T-helper 2 cell treated with Interferon-gamma antibody and Interleukin-4, amounts not matched to agents 5 μg/mL and 100 μg/mL, for 36 hours (primary cell): ENCODE results near the gene TCP10L.
"Not testable (repeated sequence)": the region's sequence is repeated elsewhere in the genome, so short reads cannot be mapped to it uniquely, and the experiment has no call there.

ENCODE experiments used
- DNase-seq: peaks from one replicate; pipeline ENCODE4 v3.0.0; 2021; ENCODE audit warnings: low spot score
- H3K27ac Mint-ChIP-seq: one replicate; pipeline ENCODE4 v1.8.0; 2021; ENCODE audit warnings: mild to moderate bottlenecking, mixed read lengths
- H3K27me3 Mint-ChIP-seq: one replicate; pipeline ENCODE4 v1.8.0; 2021; ENCODE audit warnings: low read depth, mixed read lengths
- H3K36me3 Mint-ChIP-seq: one replicate; pipeline ENCODE4 v1.8.0; 2021; ENCODE audit warnings: low read depth, mixed read lengths
- H3K4me1 Mint-ChIP-seq: one replicate; pipeline ENCODE4 v1.8.0; 2021; ENCODE audit warnings: low read depth, mixed read lengths
- H3K4me3 Mint-ChIP-seq: one replicate; pipeline ENCODE4 v1.8.0; 2022; ENCODE audit warnings: mild to moderate bottlenecking, moderate library complexity, mixed read lengths
- H3K9me3 Mint-ChIP-seq: one replicate; pipeline ENCODE4 v1.8.0; 2021; ENCODE audit warnings: mixed read lengths

Gene TCP10L

GRCh38 chr21:32533611-32534010, 51.7 kb downstream of the TCP10L start:
- Mint-ChIP-seq H3K27me3 (no peaks in the 10 kb centered on the region), H3K4me1 (peaks cover 5% of the 10 kb centered on the region), H3K4me3 (no peak overlapping the region), H3K9me3 (no peaks in the 10 kb centered on the region), H3K36me3 (no peaks in the 10 kb centered on the region), H3K27ac (no peak overlapping the region)
- DNase-seq, result no peak

DNA sequence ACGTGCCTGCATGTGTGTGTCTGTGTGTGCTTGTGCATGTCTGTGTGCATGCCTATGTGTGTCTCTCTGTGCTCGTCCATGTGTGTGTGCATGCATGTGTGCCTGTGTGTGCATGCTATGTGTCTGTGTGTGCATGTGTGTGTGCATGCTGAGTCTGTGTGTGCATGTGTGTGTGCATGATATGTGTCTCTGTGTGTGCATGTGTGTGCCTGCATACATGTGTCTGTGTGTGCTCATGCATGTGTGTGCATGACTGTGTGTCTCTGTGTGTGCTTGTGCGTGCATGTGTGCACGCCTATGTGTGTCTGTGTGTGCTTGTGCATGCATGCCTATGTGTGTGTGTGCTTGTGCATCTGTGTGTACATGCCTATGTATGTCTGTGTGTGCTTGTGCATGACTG, 52.3 kb downstream of the TCP10L start:
- Mint-ChIP-seq H3K4me3 (no peak overlapping the region), H3K9me3 (no peaks in the 10 kb centered on the region), H3K4me1 (peaks cover 4% of the 10 kb centered on the region), H3K36me3 (no peaks in the 10 kb centered on the region), H3K27me3 (no peaks in the 10 kb centered on the region), H3K27ac (no peak overlapping the region)
- DNase-seq, result no peak

DNA sequence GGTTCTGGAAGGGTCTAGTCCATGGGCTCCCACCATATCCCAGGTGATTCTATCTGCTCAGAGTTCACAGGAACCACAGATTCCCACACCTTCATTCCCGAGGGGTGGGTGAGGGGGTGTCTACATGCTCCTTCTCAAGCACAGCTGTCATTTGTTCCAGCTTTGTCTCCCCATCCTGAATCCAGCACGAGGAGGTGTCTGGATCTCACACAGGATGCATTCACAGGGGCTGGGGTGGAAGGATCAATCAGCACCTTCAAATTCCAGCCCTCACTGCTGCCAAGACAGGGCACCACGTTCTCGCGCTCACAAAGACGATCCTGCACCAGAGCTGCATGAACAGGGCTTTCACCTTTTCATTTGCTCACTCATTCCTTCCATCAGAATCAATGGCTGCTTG, 52.7 kb downstream of the TCP10L start:
- Mint-ChIP-seq H3K36me3 (no peaks in the 10 kb centered on the region), H3K27me3 (no peaks in the 10 kb centered on the region), H3K4me3 (no peak overlapping the region), H3K4me1 (peaks cover 4% of the 10 kb centered on the region), H3K27ac (no peak overlapping the region), H3K9me3 (no peaks in the 10 kb centered on the region)
- DNase-seq, result no peak

- not testable (repeated sequence) for DNase-seq, H3K36me3 Mint-ChIP-seq, H3K27me3 Mint-ChIP-seq, H3K4me3 Mint-ChIP-seq, H3K27ac Mint-ChIP-seq, H3K4me1 Mint-ChIP-seq, H3K9me3 Mint-ChIP-seq
Observed at GRCh38 chr21:32531561-32531960, 53.8 kb downstream of the TCP10L start.

DNA sequence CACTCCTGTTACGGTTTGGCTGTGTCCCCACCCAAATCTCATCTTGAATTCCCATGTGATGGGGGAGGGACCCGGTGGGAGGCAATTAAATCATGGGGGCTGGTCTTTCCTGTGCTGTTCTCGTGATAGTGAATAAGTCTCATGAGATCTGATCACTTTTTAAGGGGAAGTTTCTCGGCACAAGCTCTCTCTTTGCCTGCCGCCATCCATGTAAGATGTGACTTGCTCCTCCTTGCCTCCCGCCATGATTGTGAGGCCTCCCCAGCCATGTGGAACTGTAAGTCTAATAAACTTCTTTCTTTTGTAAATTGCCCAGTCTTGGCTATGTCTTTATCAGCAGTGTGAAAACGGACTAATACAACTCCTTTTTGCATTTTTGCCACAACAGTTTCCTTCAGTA, 54.5 kb downstream of the TCP10L start:
- not testable (repeated sequence) for H3K4me1 Mint-ChIP-seq, DNase-seq, H3K36me3 Mint-ChIP-seq, H3K27me3 Mint-ChIP-seq, H3K27ac Mint-ChIP-seq, H3K9me3 Mint-ChIP-seq, H3K4me3 Mint-ChIP-seq

DNA sequence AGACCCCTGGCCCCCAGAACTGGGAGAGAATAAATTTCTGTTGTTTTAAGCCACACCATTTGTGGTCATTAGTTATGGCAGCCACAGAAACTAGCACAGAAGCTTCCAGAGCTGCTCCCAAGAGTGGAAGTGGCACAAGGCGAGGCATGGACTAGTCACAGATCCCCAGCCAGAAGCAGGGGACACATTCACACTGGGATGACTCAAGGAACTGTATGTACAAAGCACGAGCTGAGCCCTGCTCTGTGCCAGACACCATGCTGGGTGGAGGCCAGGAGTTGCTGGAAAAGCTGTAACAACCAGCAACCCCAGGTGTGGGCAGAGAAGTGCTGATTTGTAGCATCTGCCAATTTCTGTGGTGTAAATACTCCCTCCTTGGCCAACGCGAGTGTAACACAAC, 55.6 kb downstream of the TCP10L start:
- no peak overlapping the region for H3K4me3 Mint-ChIP-seq
- H3K27me3 Mint-ChIP-seq, result no peaks in the 10 kb centered on the region
- no peaks in the 10 kb centered on the region for H3K36me3 Mint-ChIP-seq
- no peak overlapping the region for H3K27ac Mint-ChIP-seq
- no peaks in the 10 kb centered on the region for H3K4me1 Mint-ChIP-seq
- DNase-seq, result no peak
- H3K9me3 Mint-ChIP-seq, result no peaks in the 10 kb centered on the region

DNA sequence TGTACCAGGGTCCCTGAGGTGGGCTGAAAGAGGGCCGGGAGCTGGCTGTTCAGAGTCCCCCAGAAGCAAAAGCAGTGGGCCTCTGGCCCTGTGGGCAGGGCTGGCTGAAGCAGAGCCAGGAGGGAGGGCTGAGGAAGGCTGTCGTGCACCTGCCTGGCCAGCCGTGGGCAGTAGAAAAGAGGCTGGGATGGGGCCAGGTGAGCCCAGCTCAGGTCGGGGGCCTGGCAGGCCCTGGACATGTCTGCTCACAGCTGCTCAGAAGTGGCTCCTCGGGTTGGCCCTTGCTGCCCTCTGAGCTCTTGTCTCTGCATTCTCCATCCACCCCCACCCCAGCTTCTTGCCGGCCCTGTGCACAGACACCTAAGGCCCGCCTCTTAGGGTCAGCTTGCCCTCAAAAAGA, 60.0 kb downstream of the TCP10L start:
- no peak for DNase-seq
- no peaks in the 10 kb centered on the region for H3K27me3 Mint-ChIP-seq
- no peaks in the 10 kb centered on the region for H3K36me3 Mint-ChIP-seq
- no peak overlapping the region for H3K4me3 Mint-ChIP-seq
- no peak overlapping the region for H3K27ac Mint-ChIP-seq
- no peaks in the 10 kb centered on the region for H3K4me1 Mint-ChIP-seq
- no peaks in the 10 kb centered on the region for H3K9me3 Mint-ChIP-seq

DNA sequence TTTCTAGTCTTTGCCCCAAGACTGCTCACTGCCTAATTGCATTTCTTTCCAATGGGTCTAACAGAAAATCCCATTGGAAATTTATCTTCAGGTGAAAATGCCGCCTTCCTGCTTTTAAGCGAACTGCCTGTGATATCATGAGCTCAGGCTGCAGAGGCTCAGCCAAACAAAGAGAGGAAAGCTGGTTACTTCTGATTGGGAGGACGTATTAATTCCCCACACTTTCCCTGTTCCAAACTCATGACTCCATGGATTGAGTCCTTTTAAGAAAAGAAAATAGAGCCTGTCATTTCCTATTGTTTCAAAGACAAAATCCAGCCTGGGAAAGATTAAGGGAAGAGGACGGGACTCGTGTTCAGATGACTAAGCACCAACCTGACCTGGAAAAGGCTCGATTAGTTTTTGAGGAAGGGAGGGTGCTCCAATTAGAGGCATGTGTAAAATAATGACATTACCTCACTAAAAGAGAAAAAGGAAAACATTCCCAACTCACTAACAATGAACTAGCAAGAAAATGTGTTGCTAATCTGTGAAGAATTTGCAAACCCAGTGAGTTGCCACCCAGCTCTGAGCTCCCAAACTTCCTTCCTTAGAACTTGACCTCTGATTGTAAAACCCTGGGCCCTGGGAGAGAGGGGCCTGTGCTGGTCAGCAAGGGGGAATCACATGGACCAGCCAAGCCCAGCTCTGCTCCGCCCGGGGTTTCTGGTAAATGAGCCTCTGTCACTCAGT, 61.2 kb downstream of the TCP10L start:
- H3K36me3 Mint-ChIP-seq, result no peaks in the 10 kb centered on the region
- no peak overlapping the region for H3K4me3 Mint-ChIP-seq
- DNase-seq, result no peak
- H3K27me3 Mint-ChIP-seq, result no peaks in the 10 kb centered on the region
- H3K27ac Mint-ChIP-seq, result no peak overlapping the region
- H3K9me3 Mint-ChIP-seq, result no peaks in the 10 kb centered on the region
- no peaks in the 10 kb centered on the region for H3K4me1 Mint-ChIP-seq
